A673 (cell line): ENCODE measurements around the gene NPAS2.

Experiments
- EZH2 ChIP-seq: fragments of 200-600 bp; sonication (generic); IDR thresholded peaks from 2 replicates; pipeline ENCODE4 v1.6.1; 2017; ENCODE audit warnings: borderline replicate concordance, low read depth, mild to moderate bottlenecking, mixed read lengths, antibody characterized with exemption, low read length; ENCODE audit not compliant: poor library complexity, severe bottlenecking
- TF ChIP-seq, protein P1 (sequence below): fragments of 300-800, 200-600 bp; sonication (generic); conservative IDR thresholded peaks from 2 replicates; pipeline ENCODE4 v1.5.1; 2017; ENCODE audit warnings: low read depth, mild to moderate bottlenecking, antibody characterized with exemption, low read length, moderate library complexity, mixed read lengths

DNA sequence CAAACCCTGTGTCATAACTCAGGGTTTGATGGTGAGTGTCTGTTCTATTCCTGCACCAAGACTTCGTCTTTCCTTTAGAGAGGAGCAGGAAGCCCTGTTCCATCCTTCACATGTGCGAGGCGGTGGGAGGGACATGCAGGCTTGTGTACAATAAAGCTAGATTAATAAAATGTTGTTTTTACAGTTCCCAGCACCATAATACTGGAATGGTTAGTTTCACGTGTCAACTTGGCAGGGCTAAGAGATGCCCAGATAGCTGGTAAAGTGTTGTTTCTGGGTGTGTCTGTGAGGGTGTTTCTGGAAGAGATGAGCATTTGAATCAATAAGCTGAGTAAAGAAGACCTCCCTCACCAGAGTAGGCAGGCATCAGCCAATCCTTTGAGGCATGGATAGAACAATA lies 48.8 kb upstream of the NPAS2 start:
- TF ChIP-seq, protein P1, sequence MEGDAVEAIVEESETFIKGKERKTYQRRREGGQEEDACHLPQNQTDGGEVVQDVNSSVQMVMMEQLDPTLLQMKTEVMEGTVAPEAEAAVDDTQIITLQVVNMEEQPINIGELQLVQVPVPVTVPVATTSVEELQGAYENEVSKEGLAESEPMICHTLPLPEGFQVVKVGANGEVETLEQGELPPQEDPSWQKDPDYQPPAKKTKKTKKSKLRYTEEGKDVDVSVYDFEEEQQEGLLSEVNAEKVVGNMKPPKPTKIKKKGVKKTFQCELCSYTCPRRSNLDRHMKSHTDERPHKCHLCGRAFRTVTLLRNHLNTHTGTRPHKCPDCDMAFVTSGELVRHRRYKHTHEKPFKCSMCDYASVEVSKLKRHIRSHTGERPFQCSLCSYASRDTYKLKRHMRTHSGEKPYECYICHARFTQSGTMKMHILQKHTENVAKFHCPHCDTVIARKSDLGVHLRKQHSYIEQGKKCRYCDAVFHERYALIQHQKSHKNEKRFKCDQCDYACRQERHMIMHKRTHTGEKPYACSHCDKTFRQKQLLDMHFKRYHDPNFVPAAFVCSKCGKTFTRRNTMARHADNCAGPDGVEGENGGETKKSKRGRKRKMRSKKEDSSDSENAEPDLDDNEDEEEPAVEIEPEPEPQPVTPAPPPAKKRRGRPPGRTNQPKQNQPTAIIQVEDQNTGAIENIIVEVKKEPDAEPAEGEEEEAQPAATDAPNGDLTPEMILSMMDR, result no peak
- no peak for TF ChIP-seq EZH2
